Psoas muscle (tissue), 8 donors: ENCODE results near the gene TBC1D28. TPM values are rescaled to one million over a fixed set of nuclear protein-coding genes. Genes with fewer than 3 reads are reported as not detected.
"Not testable (repeated sequence)": the region's sequence is repeated elsewhere in the genome, so short reads cannot be mapped to it uniquely, and the experiment has no call there.

Experiments used
- ATAC-seq, 4 donors: fragments of 200-7000 bp; cut with Tn5 transposase; one replicate each; pipeline ENCODE4 v1.9.1; 2020; ENCODE audit warnings: moderate library complexity in 3 of 4, mild to moderate bottlenecking in 2 of 4
- DNase-seq, 2 donors: peaks; one replicate each; pipeline ENCODE4 v3.0.0-alpha.2; 2020
- H3K27ac ChIP-seq: fragments of 200-600 bp; one replicate; pipeline ENCODE4 v1.8.0; 2022
- H3K27me3 ChIP-seq, 3 donors: fragments of 200-600 bp in 1 of 3; one replicate each; pipeline versions ENCODE4 v1.6.1 to v1.8.0; 2013 to 2022; ENCODE audit warnings: low read length in 2 of 3, mild to moderate bottlenecking in 2 of 3, moderate library complexity in 1 of 3; ENCODE audit not compliant: insufficient read depth in 3 of 3
- H3K36me3 ChIP-seq, 2 donors: fragments of 200-600 bp in 1 of 2; one replicate each; pipeline versions ENCODE4 v1.6.1 to v1.8.0; 2013 to 2022; ENCODE audit warnings: low read depth in 1 of 2, mild to moderate bottlenecking in 1 of 2, moderate library complexity in 1 of 2; ENCODE audit not compliant: insufficient read depth in 1 of 2
- H3K4me1 ChIP-seq: fragments of 200-600 bp; one replicate; pipeline ENCODE4 v1.8.0; 2022
- H3K4me3 ChIP-seq: fragments of 200-600 bp; one replicate; pipeline ENCODE4 v1.8.0; 2022; ENCODE audit warnings: mild to moderate bottlenecking
- H3K9me3 ChIP-seq: fragments of 200-600 bp; one replicate; pipeline ENCODE4 v1.8.0; 2022
- WGBS, 3 donors: extraction: QIAGEN DNeasy Blood & Tissue Kit; methylation state at CpG; one replicate each; pipeline versions ENCODE4 v1.1.6 to v1.1.7; 2013; 5-methylcytosine and 5-hydroxymethylcytosine counted together
- intact Hi-C, 2 donors: fragments of 100-400 bp; cut with DNase I; formaldehyde crosslinking; loops; one replicate each; pipeline versions ENCODE4 v1.11.0 to v1.14.2; 2022
- long read RNA-seq, 2 donors: library from polyadenylated mRNA; unstranded; transcript quantifications; one replicate each; pipeline ENCODE4 v2.0.0, GENCODE V29; 2021
- polyA plus RNA-seq, 3 donors: library from polyadenylated mRNA; stranded (reverse); fragments of 200-250 nt; gene quantifications; one replicate each; pipeline ENCODE4 v1.2.3, GENCODE V29; 2013
- total RNA-seq, 4 donors: library from RNA; stranded (reverse); fragmentation: NEBNext Ultra II Directional in 2 of 4; extraction: Animal tissue kit (Norgen Biotek cat#: 25700) in 2 of 4; gene quantifications; one replicate each; pipeline versions ENCODE4 v1.2.1 to v1.2.4, GENCODE V29; 2021 to 2023
- donor health status: healthy with polysubstance abuse.
- donor health status: DM: no; HTN: no; CAD: no; lungs with moderate emphysema.
- donor health status: Bipolar disorder and iron deficiency.
- donor health status: healthy.
- donor health status: DM: yes; HTN: yes; CAD: no.
- donor health status: DM: no; HTN: no; CAD: no.
- donor health status: DM: no; HTN: no; CAD: no.
- donor health status: DM: yes; HTN: yes; CAD: no.

Gene TBC1D28
- not detected for total RNA-seq
- polyA plus RNA-seq, result not detected
- long read RNA-seq, donor 1, result 0 reads
- long read RNA-seq, donor 2, result 0 reads

DNA sequence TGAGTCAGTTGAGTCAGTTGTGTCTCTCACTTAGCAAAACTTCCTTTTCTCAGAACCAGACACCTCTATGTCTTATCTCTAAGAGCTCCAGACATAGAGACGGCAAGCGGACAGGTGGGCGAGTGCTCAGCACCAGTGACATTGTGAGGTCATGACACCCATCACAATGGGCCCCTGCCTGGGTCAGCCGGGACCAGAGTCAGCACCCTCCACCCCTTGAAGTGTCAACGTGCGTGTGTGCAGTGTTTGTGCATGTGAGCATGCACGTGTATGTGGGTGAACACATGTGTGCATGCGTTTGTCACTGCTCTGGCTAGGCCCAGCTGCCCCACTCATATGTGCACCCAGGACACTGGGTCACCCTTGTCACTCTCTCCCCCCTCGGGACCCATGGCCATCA, at the start of gene TBC1D28:
TBC1D28 (minus strand) TSS at position 101 of the 400 bp plus-strand sequence. CDS start 3,039 bp downstream, outside the sequence.
- ATAC-seq, H3K27ac ChIP-seq, H3K27me3 ChIP-seq, H3K4me1 ChIP-seq, H3K9me3 ChIP-seq, intact Hi-C loops, DNase-seq, H3K4me3 ChIP-seq, H3K36me3 ChIP-seq: not testable (repeated sequence)
- 87 to 92% (median 89%) methylated on average over 9 of the region's 9 CpGs for WGBS, 3 donors

DNA sequence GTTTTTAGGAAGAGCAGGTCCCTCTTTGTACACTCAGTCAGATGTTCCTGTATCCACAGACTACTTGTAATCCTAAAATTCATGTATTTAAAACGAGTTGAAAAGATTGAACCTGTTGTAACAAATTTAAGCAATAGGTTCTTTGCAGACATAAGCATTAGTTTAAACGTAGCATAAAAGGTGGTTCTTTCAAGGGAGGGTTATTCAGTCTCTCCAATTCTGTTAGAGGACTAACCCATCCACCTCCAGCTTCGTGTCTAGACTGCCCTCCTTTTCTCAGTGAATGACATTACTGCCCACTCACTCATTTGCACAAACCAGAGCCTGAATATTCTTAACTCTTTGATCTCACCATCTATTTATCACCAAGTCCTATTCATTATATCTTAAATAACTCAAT, 38.5 kb upstream of the TBC1D28 start:
- H3K27me3 ChIP-seq, H3K27ac ChIP-seq, ATAC-seq, H3K36me3 ChIP-seq, intact Hi-C loops, DNase-seq, H3K4me1 ChIP-seq, H3K9me3 ChIP-seq: not testable (repeated sequence)
- H3K4me3 ChIP-seq, result peak overlapping the region; percentile 71
- 4 to 14% (median 5%) methylated on average over 2 to 3 of the region's 3 CpGs for WGBS, 3 donors

DNA sequence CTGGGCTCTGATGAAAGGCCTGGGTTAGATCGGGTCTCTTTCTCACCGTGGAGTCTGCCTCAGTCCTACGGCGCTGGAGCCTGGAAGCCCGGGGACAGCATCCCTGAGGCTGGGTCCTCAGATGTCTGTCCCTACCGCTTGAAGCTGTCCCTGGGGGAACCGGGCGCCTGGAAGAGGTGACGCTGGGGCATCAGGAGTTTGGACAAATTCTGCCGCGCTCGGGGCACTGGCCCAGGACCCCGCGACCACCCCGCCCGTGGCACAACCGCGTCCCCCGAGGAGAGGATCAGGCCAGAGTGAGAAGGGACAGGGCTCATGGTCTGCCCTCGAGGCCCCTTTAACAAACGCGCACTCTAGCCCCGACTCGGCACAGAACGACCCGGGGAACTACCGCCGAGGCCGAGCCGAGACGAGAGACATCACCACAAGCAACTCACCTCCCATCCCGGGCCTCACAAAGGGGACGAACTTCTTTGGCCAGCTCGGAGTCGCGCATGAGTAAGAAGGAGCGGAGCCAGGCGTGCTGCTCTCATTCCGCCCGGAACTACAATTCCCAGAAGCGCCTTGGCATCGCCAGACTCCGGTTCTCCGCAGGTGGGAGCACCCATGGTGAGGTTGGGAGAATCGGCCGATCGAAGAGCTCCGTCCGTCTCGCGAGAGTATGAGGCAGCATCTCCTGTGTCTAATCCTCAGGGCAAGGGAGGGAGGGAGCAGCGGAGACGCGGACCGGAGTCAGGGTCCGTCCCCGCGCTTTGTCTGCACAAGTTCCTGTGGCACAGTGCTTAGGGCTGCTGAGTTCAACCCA, 37.8 kb upstream of the TBC1D28 start, which contains the start of gene FOXO3B:
FOXO3B (minus strand) TSS at position 548 of the 805 bp plus-strand sequence. CDS start 663 bp downstream, outside the sequence.
- H3K27ac ChIP-seq, result not testable (repeated sequence)
- WGBS, 3 donors, result 0 to 2% (median 1%) methylated on average over 37 to 53 of the region's 58 CpGs

DNA sequence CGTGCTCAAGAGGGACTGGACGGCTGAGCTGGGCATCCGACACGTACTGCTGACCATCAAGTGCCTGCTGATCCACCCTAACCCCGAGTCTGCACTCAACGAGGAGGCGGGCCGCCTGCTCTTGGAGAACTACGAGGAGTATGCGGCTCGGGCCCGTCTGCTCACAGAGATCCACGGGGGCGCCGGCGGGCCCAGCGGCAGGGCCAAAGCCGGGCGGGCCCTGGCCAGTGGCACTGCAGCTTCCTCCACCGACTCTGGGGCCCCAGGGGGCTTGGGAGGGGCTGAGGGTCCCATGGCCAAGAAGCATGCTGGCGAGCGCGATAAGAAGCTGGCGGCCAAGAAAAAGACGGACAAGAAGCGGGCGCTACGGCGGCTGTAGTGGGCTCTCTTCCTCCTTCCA, 33.2 kb upstream of the TBC1D28 start:
- H3K4me3 ChIP-seq, H3K9me3 ChIP-seq, DNase-seq, H3K27me3 ChIP-seq, H3K27ac ChIP-seq, intact Hi-C loops, ATAC-seq, H3K4me1 ChIP-seq, H3K36me3 ChIP-seq: not testable (repeated sequence)
- 97 to 98% (median 98%) methylated on average over 14 to 29 of the region's 29 CpGs for WGBS, 3 donors

More for the DNA sequence above, 37.8 kb upstream of the TBC1D28 start, which contains the start of gene FOXO3B:
- intact Hi-C loops, H3K4me1 ChIP-seq, H3K36me3 ChIP-seq, H3K9me3 ChIP-seq, H3K27me3 ChIP-seq: not testable (repeated sequence)
- ATAC-seq (peak; percentile 98 to 99 (median 98)), DNase-seq (peak; percentile 88 to 90)
- H3K4me3 ChIP-seq, result peak within 1 kb of the TSS; percentile 71

DNA sequence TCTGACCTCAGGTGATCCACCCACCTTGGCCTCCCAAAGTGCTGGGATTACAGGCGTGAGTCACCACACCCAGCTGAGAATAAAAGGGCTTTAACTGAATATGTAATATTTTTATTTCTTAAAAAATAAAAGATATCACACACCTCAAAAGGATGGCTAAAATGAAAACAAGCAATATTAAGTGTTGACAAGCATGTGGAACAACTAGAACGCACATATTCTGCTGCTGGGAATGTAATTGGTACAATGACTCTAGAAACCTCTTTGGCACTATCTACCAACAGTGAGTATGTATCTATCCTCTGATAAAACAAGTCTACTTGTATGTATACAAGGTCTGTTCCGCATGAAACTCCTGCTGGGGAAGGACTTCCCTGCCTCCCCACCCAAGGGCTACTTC, 32.7 kb upstream of the TBC1D28 start:
- H3K4me3 ChIP-seq, DNase-seq, ATAC-seq, H3K9me3 ChIP-seq, H3K4me1 ChIP-seq, H3K36me3 ChIP-seq, intact Hi-C loops, H3K27me3 ChIP-seq, H3K27ac ChIP-seq: not testable (repeated sequence)
- 95 to 100% (median 98%) methylated on average over 3 of the region's 3 CpGs for WGBS, 3 donors

DNA sequence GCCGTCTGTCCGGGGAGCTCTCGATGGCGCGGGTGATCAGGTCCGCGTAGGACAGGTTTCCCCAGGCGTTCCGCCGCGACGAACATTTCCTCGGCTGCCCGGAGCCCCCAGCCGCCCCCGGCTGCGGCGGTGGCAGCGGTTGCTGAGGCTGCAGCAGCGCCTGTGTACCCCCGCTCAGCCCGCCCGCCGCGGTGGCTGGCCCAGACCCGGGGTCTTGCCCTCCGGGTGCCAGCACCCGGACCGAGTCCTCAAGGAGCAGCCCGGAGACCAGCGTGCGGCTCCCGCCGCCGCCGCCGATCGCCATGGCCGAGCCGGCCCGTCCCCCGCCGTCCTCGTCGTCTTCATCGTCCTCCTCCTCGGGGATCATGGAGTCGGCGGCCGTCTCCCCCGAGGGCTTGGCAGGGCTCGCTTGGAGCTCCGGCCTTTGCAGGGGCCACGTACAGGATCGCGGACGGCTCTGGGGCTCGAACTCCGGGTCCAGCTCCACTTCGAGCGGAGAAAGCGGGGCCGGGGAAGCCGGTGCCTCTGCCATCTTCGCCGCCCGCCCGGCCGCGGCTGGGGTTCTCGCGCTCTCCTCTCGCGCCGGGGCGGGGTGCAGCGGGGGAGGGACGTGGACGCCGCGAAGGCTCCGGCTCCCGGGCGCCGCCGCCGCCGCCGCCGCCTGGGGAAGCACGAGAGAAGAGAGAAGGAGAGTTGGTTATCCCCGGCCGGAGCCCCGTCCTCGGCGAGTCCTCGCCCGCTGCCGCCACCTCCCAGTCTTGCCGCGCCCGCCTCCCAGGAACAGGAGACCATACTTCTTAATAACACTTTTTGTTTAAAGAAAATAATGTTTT, 28.4 kb upstream of the TBC1D28 start:
- H3K36me3 ChIP-seq, H3K27me3 ChIP-seq, H3K27ac ChIP-seq, H3K9me3 ChIP-seq, DNase-seq, H3K4me3 ChIP-seq, intact Hi-C loops, H3K4me1 ChIP-seq: not testable (repeated sequence)
- peak in 2 of 4 donors; percentile 15 to 27 for ATAC-seq
- WGBS, 3 donors, result 97 to 98% (median 98%) methylated on average over 27 to 79 of the region's 102 CpGs

DNA sequence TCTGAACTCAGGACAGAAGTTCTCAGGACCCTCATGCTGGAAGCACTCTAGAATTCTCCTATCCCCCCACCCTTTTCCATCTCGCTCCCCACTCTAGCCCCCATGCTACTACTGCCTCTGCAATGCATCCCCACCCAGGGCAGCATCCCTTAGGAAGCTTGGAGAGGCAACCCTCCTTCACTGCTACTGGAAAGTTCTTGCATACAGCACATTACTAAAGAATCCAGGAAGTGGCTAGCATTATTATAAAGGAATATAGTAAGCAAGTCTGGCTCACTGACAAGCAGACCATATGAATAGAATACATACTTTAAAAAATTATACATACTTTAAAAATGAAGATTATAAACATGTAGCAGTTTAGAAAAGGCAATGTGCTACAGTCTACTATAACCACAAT, 24.4 kb upstream of the TBC1D28 start:
- DNase-seq, intact Hi-C loops, H3K36me3 ChIP-seq, H3K27ac ChIP-seq, H3K4me1 ChIP-seq, ATAC-seq, H3K27me3 ChIP-seq, H3K4me3 ChIP-seq, H3K9me3 ChIP-seq: not testable (repeated sequence)
- WGBS, 3 donors, result 100% methylated on average over 1 of the region's 1 CpG

DNA sequence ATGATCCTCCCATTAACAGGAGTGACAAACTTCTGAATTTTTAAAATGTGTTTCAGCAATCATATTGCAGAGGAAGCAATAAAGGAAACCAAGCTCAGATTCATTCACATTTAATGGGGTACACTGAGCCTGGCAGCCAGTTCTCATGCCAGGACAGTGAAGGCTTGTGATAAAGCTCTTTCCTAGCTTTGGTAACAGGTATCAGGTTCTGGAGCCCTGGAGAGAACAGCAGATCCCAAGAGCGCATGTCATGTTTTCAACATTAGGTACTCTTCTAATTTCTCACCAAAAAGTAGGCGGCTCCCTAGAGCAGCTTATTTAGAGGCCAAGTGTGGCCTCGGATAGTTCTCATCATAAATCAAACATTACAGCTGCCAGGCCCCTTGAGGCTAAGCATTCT, 23.3 kb upstream of the TBC1D28 start:
- DNase-seq, H3K36me3 ChIP-seq, H3K4me1 ChIP-seq, H3K4me3 ChIP-seq, intact Hi-C loops, H3K27me3 ChIP-seq, H3K27ac ChIP-seq: not testable (repeated sequence)
- H3K9me3 ChIP-seq, result peaks cover 20% of the 10 kb centered on the region
- ATAC-seq, result peak; percentile 55 to 88 (median 68)
- 75 to 91% (median 91%) methylated on average over 3 of the region's 3 CpGs for WGBS, 3 donors

DNA sequence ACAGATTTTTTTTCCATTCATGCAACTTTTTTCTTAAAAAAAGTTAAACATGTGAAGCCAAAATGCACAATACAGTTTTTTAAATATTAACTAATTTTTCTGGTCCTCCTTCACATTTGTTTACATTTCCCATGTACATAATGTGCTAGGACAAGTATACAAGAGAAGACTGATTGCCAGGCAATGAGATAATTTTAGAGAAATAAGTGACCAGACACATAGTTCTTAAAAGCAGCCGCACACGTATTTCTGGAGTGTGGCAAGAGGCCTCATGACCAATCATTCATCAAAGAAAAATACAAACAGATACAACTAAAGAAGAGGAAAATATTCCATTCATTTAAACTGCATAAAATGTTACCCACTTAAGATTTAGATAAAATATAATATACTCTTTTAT, 22.1 kb upstream of the TBC1D28 start:
- H3K27ac ChIP-seq, DNase-seq, H3K36me3 ChIP-seq, intact Hi-C loops, H3K4me1 ChIP-seq, H3K4me3 ChIP-seq, H3K27me3 ChIP-seq: not testable (repeated sequence)
- peak in 1 of 4 donors; percentile 54 for ATAC-seq
- 100% methylated on average over 1 to 2 of the region's 2 CpGs for WGBS, 3 donors
- peaks cover 30% of the 10 kb centered on the region for H3K9me3 ChIP-seq

DNA sequence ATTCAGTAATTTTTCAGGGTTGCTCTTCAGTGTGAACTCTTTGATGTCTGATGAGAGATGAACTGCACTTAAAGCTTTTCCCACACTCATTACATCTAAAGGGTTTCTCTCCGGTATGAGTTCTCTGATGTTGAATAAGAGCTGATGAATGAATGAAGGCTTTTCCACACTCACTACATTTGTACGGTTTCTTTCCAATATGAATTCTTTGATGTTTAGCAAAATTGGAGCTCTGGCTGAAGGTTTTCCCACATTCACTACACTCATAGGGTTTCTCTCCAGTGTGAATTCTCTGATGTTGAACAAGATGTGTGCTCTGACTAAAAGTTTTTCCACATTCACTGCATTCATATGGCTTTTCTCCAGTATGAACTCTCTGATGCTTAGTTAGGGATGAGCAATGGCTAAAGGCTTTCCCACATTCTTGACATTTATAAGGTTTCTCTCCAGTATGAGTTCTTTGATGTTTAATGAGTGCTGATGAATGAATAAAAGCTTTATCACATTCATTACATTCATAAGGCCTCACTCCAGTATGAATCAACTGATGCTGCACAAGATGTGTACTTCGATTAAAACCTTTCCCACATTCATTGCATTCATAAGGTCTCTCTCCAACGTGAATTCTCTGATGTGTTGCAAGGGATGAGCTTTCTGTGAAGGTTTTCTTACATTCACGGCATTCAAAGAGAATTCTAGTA, 17.9 kb upstream of the TBC1D28 start:
- H3K27ac ChIP-seq, DNase-seq, H3K27me3 ChIP-seq, ATAC-seq, H3K4me1 ChIP-seq, intact Hi-C loops, H3K4me3 ChIP-seq, H3K36me3 ChIP-seq: not testable (repeated sequence)
- peaks cover 39% of the 10 kb centered on the region for H3K9me3 ChIP-seq
- WGBS, 3 donors, result 91 to 93% (median 92%) methylated on average over 5 of the region's 5 CpGs
